RWPE1 (cell line): ENCODE measurements around the gene CLRN2.

Experiments used
- CTCF ChIA-PET: fragments of 350-600 bp; sonication (Branson Sonifier 250); formaldehyde crosslinking; extraction: SDS; loops from one replicate; lab custom pipeline; 2021; lab: Yijun Ruan, JAX
- POLR2A ChIA-PET: fragments of 400-600 bp; formaldehyde crosslinking; extraction: SDS; loops from one replicate; lab custom pipeline; 2020; ENCODE audit warnings: antibody characterized with exemption; ENCODE audit not compliant: low non-redundant PET; lab: Yijun Ruan, JAX
- DNase-seq: peaks from one replicate; pipeline ENCODE4 v3.0.0; 2012; ENCODE audit warnings: low spot score
- H3K27ac ChIP-seq: fragments of 450-650 bp; 2 replicates; pipeline ENCODE4 v1.5.1; 2017
- CTCF ChIP-seq: fragments of 450-650 bp; conservative IDR thresholded peaks from 2 replicates; pipeline ENCODE4 v1.5.1; 2017; ENCODE audit warnings: low read depth, mild to moderate bottlenecking

Gene CLRN2

DNA sequence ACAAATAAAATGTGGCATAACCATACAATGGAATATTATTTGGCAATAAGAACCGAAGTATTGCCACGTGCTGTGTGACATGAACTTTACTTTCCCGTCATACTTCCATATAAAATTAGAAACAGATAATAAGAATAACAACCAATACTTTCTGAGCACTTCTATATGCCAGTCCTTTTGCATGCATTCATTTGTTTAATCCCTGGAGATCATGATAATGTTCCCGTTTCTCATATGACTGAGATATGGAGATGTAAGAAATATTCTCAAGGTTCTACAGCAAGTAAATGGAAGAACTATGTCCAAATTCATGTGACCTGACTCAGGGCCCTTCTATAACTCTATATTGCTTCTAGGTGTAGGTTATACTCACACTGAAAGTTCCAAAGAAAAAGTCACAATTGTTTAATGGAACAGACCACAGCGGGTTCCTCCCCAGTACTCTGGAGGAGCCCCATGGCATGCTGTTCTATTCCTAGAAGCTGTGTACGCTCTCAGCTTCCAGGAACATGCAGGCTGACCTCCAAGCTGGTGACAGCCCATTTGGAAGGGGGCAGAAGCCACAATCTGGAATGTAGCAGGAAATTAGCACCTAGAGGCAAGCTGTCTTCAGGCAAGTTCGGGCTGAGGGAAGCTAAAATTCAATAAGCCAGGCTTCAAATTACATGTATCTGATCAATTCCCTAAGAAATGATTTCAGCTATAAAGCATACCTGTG is 34.6 kb upstream of the CLRN2 start:
- H3K27ac ChIP-seq = no peak overlapping the region
- no peak for TF ChIP-seq CTCF
- DNase-seq = no peak
- CTCF ChIA-PET = no interaction called here
- POLR2A ChIA-PET = no interaction called here

DNA sequence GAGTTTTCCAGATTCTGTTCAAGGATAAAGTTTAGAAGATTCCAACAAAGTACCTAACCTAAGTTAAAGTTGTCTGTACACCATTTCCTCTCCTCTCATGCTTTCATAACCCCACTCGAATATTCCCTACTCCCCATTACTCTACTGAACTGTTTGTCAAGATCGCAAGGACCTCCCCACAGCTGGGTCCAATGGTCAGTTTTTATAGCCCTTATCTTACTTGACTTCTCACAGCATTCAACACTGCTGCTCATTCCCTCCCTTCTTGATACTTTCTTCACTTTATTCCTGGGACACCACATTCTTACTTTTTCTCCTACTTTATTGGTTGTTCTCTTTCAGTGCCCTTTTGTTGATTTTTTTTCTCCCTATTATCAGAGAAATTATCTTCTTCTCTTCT is 34.0 kb upstream of the CLRN2 start:
- CTCF ChIA-PET = no interaction called here
- POLR2A ChIA-PET = no interaction called here
- no peak for TF ChIP-seq CTCF
- no peak for DNase-seq
- no peak overlapping the region for H3K27ac ChIP-seq

DNA sequence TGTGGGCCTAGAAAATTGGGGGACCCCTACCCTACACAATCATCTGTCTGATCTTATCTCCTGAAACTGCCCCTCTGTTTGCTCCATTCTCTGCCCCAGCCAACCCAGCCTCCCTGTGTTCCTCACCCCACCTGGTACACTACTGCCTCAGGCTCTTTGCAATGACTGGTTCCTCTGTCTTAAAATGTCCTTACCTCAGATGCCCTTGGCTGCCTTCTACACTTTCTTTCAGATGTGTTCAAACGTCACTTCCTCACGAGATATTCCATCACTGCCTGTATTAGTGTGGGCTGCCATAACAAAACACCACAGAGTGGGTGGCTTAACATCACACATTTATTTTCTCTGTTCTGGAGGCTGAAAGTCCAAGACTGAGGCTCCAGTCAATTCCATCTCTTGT is 32.2 kb upstream of the CLRN2 start:
- no peak for TF ChIP-seq CTCF
- H3K27ac ChIP-seq = no peak overlapping the region
- DNase-seq = no peak
- POLR2A ChIA-PET = no interaction called here
- CTCF ChIA-PET = no interaction called here

- ChIA-PET CTCF (interaction anchor here (0.6 kb wide), 1 partner anchor 243 kb away, joined by 3 read pairs; no protein-coding TSS in a partner anchor), POLR2A (no interaction called here)
- DNase-seq = no peak
- TF ChIP-seq CTCF = no peak
- no peak overlapping the region for H3K27ac ChIP-seq
Measured at GRCh38 chr4:17489123-17489522, 25.8 kb upstream of the CLRN2 start.

DNA sequence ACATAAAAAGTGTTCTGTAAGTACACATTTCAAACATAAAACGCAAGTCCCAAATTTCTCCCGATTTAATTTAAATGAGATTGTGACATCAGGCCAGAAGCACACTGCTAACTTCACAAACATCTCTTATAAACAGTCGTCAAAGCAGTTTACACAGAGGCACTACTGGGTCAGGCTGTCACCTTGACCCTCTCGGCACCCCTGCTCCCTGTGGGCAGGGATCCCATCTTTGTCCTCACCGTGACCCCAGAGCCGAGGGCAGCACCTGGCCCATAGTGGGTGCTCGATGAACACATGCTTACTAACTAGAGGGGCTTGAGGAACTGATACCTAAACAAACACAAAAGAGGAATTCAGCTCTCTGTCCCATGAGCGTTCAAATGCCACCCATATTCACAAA is 25.2 kb upstream of the CLRN2 start:
- DNase-seq = no peak
- no peak for TF ChIP-seq CTCF
- ChIA-PET CTCF (no interaction called here), POLR2A (no interaction called here)
- no peak overlapping the region for H3K27ac ChIP-seq

DNA sequence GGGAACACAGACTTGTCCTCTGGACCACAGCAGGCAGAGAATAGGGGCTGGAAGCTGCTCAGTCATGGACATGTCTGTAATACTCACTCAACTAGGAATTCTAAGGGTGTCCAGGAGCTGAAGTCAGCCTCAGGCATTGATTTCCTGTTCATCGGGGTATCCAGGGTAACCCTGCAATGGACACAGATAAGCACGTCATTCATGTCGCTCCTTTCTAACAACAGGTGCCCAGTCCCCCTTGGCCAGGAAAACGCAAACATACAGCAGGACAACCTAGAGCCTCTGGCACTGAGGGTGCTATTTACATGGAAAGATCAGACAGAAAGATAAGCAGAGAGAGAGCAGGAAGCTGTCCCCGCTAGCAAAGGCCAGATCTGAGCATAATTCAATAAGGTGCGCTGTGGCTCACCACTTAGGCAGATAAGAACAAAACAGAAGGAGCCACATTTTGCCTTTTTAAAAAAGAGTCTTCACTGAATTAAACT is 24.3 kb upstream of the CLRN2 start:
- no peak for DNase-seq
- H3K27ac ChIP-seq = no peak overlapping the region
- ChIA-PET POLR2A (no interaction called here), CTCF (no interaction called here)
- no peak for TF ChIP-seq CTCF
